HepG2 (cell line): ENCODE results near the gene ACP1. TPM values are rescaled to one million over a fixed set of nuclear protein-coding genes. Genes with fewer than 3 reads are reported as not detected.
A peak's percentile ranks its signal among the peaks of the same experiment; 100 is the strongest.

Experiments
- ATAC-seq: fragments of 200-7000 bp; cut with Tn5 transposase; 3 replicates; pipeline ENCODE4 v1.9.1; 2020; ENCODE audit warnings: mild to moderate bottlenecking, moderate library complexity
- BruUV-seq: library from RNA; stranded (reverse); fragments of 400-500 nt; replicated peaks from 2 replicates; lab custom pipeline; 2021; lab: Mats Ljungman, UMichigan
- CTCF ChIA-PET: fragments of 300-600 bp; formaldehyde crosslinking; extraction: SDS; loops from one replicate; lab custom pipeline; 2021; ENCODE audit warnings: low total read pairs, inconsistent platforms, low intra/inter-chr PET ratio; lab: Yijun Ruan, JAX
- POLR2A ChIA-PET: fragments of 350-600 bp; sonication (Branson Sonifier 250); formaldehyde crosslinking; loops from one replicate; lab custom pipeline; 2020; ENCODE audit warnings: antibody characterized with exemption, inconsistent platforms; lab: Yijun Ruan, JAX
- DNase-seq: peaks from one replicate; pipeline ENCODE4 v3.0.0-alpha.2; 2015; ENCODE audit warnings: low spot score
- FAIRE-seq: peaks from 3 replicates; lab custom pipeline; 2011; peaks lifted over from hg19 to GRCh38; lab: Jason Lieb, UNC
- H2AFZ ChIP-seq: one replicate; pipeline ENCODE4 v1.6.1; 2011; ENCODE audit warnings: low read length, inconsistent platforms
- H3K27ac ChIP-seq: fragments of 300-600 bp; 3 replicates; pipeline ENCODE4 v1.8.0; 2011; ENCODE audit warnings: mixed run types, mild to moderate bottlenecking, mixed read lengths, low read length, inconsistent platforms; ENCODE audit not compliant: insufficient read depth; ENCODE audit errors: extremely low read length
- H3K27me3 ChIP-seq, 2 experiments: fragments of 200-600 bp in 1 of 2; 2 replicates in 1 of 2; 3 replicates in 1 of 2; pipeline versions ENCODE4 v1.6.0 to v1.8.0; 2011; ENCODE audit warnings: low read length in 2 of 2, mild to moderate bottlenecking in 2 of 2, moderate library complexity in 2 of 2, inconsistent platforms in 1 of 2; ENCODE audit not compliant: insufficient read depth in 2 of 2, control insufficient read depth in 1 of 2
- H3K36me3 ChIP-seq, 2 experiments: fragments of 200-600 bp in 1 of 2; replicated peaks in 1 of 2; 2 replicates in 1 of 2; 3 replicates in 1 of 2; pipeline versions ENCODE4 v1.5.1 to v1.8.0; 2011; ENCODE audit warnings: low read length in 2 of 2, inconsistent platforms in 1 of 2; ENCODE audit not compliant: insufficient read depth in 2 of 2, control insufficient read depth in 1 of 2
- H3K4me1 ChIP-seq: 2 replicates; pipeline ENCODE4 v1.5.1; 2012; ENCODE audit warnings: low read length, inconsistent platforms; ENCODE audit not compliant: insufficient read depth
- H3K4me2 ChIP-seq: 2 replicates; pipeline ENCODE4 v1.6.0; 2011; ENCODE audit warnings: low read depth, low read length, inconsistent platforms
- H3K4me3 ChIP-seq, 3 experiments: fragments of 200-600 bp in 1 of 3; sonication (generic), shearing (Covaris generic) in 1 of 3; replicated peaks in 1 of 3; 2 replicates each; pipeline ENCODE4 v1.5.1; 2011 to 2016; ENCODE audit warnings: low read length in 3 of 3, inconsistent platforms in 2 of 3, low read depth in 2 of 3, mild to moderate bottlenecking in 2 of 3, control low read depth in 1 of 3, mixed read lengths in 1 of 3; ENCODE audit not compliant: insufficient read depth in 1 of 3
- H3K79me2 ChIP-seq: one replicate; pipeline ENCODE4 v1.6.1; 2011; ENCODE audit warnings: low read length, inconsistent platforms; ENCODE audit not compliant: insufficient read depth
- H3K9ac ChIP-seq: 2 replicates; pipeline ENCODE4 v1.6.0; 2011; ENCODE audit warnings: mild to moderate bottlenecking, low read depth, low read length, inconsistent platforms; ENCODE audit not compliant: insufficient read depth
- H3K9me3 ChIP-seq: 2 replicates; pipeline ENCODE4 v1.5.1; 2012; ENCODE audit warnings: mild to moderate bottlenecking, low read length
- H4K20me1 ChIP-seq: 2 replicates; pipeline ENCODE4 v1.6.0; 2011; ENCODE audit warnings: inconsistent platforms, mild to moderate bottlenecking, low read length, moderate library complexity; ENCODE audit not compliant: insufficient read depth
- TAF1 ChIP-seq: sonication (generic); formaldehyde crosslinking; IDR thresholded peaks from 2 replicates; pipeline ENCODE4 v1.4.0; 2020; ENCODE audit warnings: missing genetic modification reagents
- ZBTB37 ChIP-seq: sonication (generic); formaldehyde crosslinking; IDR thresholded peaks from 2 replicates; pipeline ENCODE4 v1.4.0; 2020; ENCODE audit warnings: mild to moderate bottlenecking, missing genetic modification reagents
- ZSCAN21 ChIP-seq: sonication (generic); formaldehyde crosslinking; IDR thresholded peaks from 2 replicates; pipeline ENCODE4 v1.8.0; 2022; ENCODE audit warnings: mild to moderate bottlenecking, missing genetic modification reagents, moderate library complexity, borderline replicate concordance
- ZXDC ChIP-seq: sonication (generic); formaldehyde crosslinking; IDR thresholded peaks from 2 replicates; pipeline ENCODE4 v1.5.0; 2020; ENCODE audit warnings: mild to moderate bottlenecking, missing genetic modification reagents
- WGBS: methylation state at CpG from one replicate; pipeline ENCODE4 v1.1.6; 2017; ENCODE audit warnings: low lambda C conversion rate; 5-methylcytosine and 5-hydroxymethylcytosine counted together
- in situ Hi-C: cut with HindIII; loops from 2 replicates; pipeline ENCODE4 v1.10.0; 2017; ENCODE audit warnings: low pct_unique_long_range_greater_than_20kb; ENCODE audit not compliant: extremely low pct_ligation_motif_present
- intact Hi-C: fragments of 100-400 bp; cut with micrococcal nuclease; formaldehyde crosslinking; loops from one replicate; pipeline ENCODE4 v1.10.0; 2022; ENCODE audit not compliant: unreplicated experiment
- polyA plus RNA-seq, 8 experiments: library from polyadenylated mRNA; depleted of rRNA in 3 of 8; stranded (reverse) in 7 of 8; unstranded in 1 of 8; fragments of >200 nt; fragmentation: Illumina TruSeq in 4 of 8; extraction: Trizol in 4 of 8; gene quantifications; 2 replicates each; pipeline versions ENCODE4 v1.2.1 to v1.2.3, GENCODE V29; 2011 to 2016; ENCODE audit warnings: low read depth in 4 of 8, missing spikeins in 1 of 8, mixed read lengths in 1 of 8; ENCODE audit not compliant: insufficient read depth in 1 of 8
- total RNA-seq, 5 experiments: library from RNA; depleted of rRNA; stranded (reverse); fragments of >200 nt; fragmentation: Illumina TruSeq; extraction: Trizol; gene quantifications; 2 replicates each; pipeline ENCODE4 v1.2.3, GENCODE V29; 2016; ENCODE audit warnings: low read depth in 1 of 5
- TF ChIP-seq, protein P1 (sequence below): fragments of 450-650 bp; IDR thresholded peaks from 2 replicates; pipeline ENCODE4 v1.6.1; 2016

Gene ACP1
- total and polyA plus RNA-seq, 2 of the 13 experiments (the other 11 are each of a cell fraction or from before 2014, with no cell fraction given): 246 to 348 TPM

DNA sequence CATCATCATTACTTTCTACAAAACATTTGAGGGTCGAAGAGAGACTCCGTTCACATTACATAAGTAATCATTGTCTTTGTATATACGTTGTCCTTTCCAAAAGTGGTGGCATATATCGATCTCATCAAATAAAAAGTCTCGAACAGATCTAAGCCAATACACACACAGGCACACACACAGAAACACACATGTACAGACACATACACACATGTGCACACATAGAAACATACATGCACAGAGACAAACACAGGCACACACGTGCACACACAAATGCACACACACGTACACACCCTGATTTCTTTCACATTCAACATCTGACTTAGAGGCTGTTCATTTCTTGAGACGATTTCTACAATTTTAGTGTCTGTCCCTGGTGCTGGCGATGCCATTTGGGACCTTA is 40.6 kb downstream of the ACP1 start:
- Histone ChIP-seq H4K20me1 (no peaks in the 10 kb centered on the region), H3K79me2 (no peaks in the 10 kb centered on the region), H2AFZ (no peak overlapping the region), H3K4me2 (no peak overlapping the region), H3K9me3 (no peaks in the 10 kb centered on the region), H3K9ac (no peak overlapping the region), H3K27ac (no peak overlapping the region), H3K36me3 (no peaks in the 10 kb centered on the region), H3K4me1 (no peaks in the 10 kb centered on the region), H3K27me3 (peaks cover 1 to 35% of the 10 kb centered on the region in 2 experiments; a peak in 2 of 5 replicates), H3K4me3 (no peak overlapping the region)
- ATAC-seq (no peak), FAIRE-seq (no peak), DNase-seq (no peak)
- WGBS: 14% methylated on average over 9 of the region's 9 CpGs
- TF ChIP-seq ZSCAN21 (no peak), ZBTB37 (CRISPR knock-in tag) (no peak), TAF1 (CRISPR knock-in tag) (no peak), ZXDC (CRISPR knock-in tag) (no peak)
- TF ChIP-seq, protein P1, sequence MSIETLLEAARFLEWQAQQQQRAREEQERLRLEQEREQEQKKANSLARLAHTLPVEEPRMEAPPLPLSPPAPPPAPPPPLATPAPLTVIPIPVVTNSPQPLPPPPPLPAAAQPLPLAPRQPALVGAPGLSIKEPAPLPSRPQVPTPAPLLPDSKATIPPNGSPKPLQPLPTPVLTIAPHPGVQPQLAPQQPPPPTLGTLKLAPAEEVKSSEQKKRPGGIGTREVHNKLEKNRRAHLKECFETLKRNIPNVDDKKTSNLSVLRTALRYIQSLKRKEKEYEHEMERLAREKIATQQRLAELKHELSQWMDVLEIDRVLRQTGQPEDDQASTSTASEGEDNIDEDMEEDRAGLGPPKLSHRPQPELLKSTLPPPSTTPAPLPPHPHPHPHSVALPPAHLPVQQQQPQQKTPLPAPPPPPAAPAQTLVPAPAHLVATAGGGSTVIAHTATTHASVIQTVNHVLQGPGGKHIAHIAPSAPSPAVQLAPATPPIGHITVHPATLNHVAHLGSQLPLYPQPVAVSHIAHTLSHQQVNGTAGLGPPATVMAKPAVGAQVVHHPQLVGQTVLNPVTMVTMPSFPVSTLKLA: peak; percentile 97
- BruUV-seq: no TSS peak
- intact Hi-C loops: no loop called here
- ChIA-PET CTCF (no interaction called here), POLR2A (no interaction called here)
- in situ Hi-C loops: no loop called here
